ENCODE results near the gene CABP1.

- TF ChIP-seq, protein P1, sequence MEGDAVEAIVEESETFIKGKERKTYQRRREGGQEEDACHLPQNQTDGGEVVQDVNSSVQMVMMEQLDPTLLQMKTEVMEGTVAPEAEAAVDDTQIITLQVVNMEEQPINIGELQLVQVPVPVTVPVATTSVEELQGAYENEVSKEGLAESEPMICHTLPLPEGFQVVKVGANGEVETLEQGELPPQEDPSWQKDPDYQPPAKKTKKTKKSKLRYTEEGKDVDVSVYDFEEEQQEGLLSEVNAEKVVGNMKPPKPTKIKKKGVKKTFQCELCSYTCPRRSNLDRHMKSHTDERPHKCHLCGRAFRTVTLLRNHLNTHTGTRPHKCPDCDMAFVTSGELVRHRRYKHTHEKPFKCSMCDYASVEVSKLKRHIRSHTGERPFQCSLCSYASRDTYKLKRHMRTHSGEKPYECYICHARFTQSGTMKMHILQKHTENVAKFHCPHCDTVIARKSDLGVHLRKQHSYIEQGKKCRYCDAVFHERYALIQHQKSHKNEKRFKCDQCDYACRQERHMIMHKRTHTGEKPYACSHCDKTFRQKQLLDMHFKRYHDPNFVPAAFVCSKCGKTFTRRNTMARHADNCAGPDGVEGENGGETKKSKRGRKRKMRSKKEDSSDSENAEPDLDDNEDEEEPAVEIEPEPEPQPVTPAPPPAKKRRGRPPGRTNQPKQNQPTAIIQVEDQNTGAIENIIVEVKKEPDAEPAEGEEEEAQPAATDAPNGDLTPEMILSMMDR (conservative IDR thresholded peaks at IDR 0.05; ENCODE audit: low read length), result no peak
- TF ChIP-seq EZH2phosphoT487 (IDR thresholded peaks at IDR 0.05; ENCODE audit: borderline replicate concordance), result no peak
Observed at GRCh38 chr12:120651821-120652220, 11.4 kb downstream of the CABP1 start.
